H9 (cell line): ENCODE results near the gene SCCPDH. TPM values are rescaled to one million over a fixed set of nuclear protein-coding genes. Genes with fewer than 3 reads are reported as not detected.

Experiments
- DNase-seq: peaks from one replicate; pipeline ENCODE4 v3.0.0-alpha.2; 2017
- H2AFZ ChIP-seq: one replicate; pipeline ENCODE4 v1.6.1; 2013; ENCODE audit warnings: mild to moderate bottlenecking, low read length, control low read depth, moderate library complexity
- H2AK5ac ChIP-seq: 2 replicates; pipeline ENCODE4 v1.6.1; 2013; ENCODE audit warnings: low read length, control low read depth, mixed read lengths; ENCODE audit not compliant: insufficient read length
- H2BK120ac ChIP-seq: one replicate; pipeline ENCODE4 v1.6.1; 2013; ENCODE audit warnings: low read depth, mild to moderate bottlenecking, low read length, control low read depth, inconsistent platforms; ENCODE audit not compliant: poor library complexity, severe bottlenecking
- H2BK12ac ChIP-seq: 2 replicates; pipeline ENCODE4 v1.6.1; 2013; ENCODE audit warnings: low read length, control low read depth, mixed read lengths, low read depth; ENCODE audit not compliant: insufficient read length
- H2BK15ac ChIP-seq: 2 replicates; pipeline ENCODE4 v1.6.1; 2013; ENCODE audit warnings: low read depth, low read length, control low read depth
- H2BK20ac ChIP-seq: one replicate; pipeline ENCODE4 v1.6.1; 2013; ENCODE audit warnings: low read depth, mild to moderate bottlenecking, low read length, control low read depth, inconsistent platforms; ENCODE audit not compliant: poor library complexity, severe bottlenecking
- H2BK5ac ChIP-seq: 2 replicates; pipeline ENCODE4 v1.6.1; 2013; ENCODE audit warnings: low read length, control low read depth, mixed read lengths; ENCODE audit not compliant: insufficient read length
- H3K14ac ChIP-seq: 2 replicates; pipeline ENCODE4 v1.6.1; 2013; ENCODE audit warnings: low read length, control low read depth; ENCODE audit not compliant: insufficient read depth
- H3K18ac ChIP-seq: 2 replicates; pipeline ENCODE4 v1.6.1; 2013; ENCODE audit warnings: low read depth, mild to moderate bottlenecking, mixed read lengths, low read length, control low read depth; ENCODE audit not compliant: insufficient read length
- H3K23ac ChIP-seq: 2 replicates; pipeline ENCODE4 v1.6.1; 2013; ENCODE audit warnings: low read length, control low read depth, mixed read lengths, low read depth; ENCODE audit not compliant: insufficient read length
- H3K23me2 ChIP-seq: 2 replicates; pipeline ENCODE4 v1.6.1; 2013; ENCODE audit warnings: low read depth, mild to moderate bottlenecking, mixed read lengths, low read length, control low read depth; ENCODE audit not compliant: insufficient read length, poor library complexity, severe bottlenecking
- H3K27ac ChIP-seq: 2 replicates; pipeline ENCODE4 v1.5.1; 2013; ENCODE audit warnings: low read length, control low read depth, mixed read lengths, low read depth; ENCODE audit not compliant: insufficient read length
- H3K27me3 ChIP-seq: 2 replicates; pipeline ENCODE4 v1.6.1; 2013; ENCODE audit warnings: low read length, control low read depth, inconsistent platforms; ENCODE audit not compliant: insufficient read depth
- H3K4ac ChIP-seq: 2 replicates; pipeline ENCODE4 v1.6.1; 2013; ENCODE audit warnings: low read depth, mild to moderate bottlenecking, control low read depth, inconsistent platforms, low read length, moderate library complexity
- H3K4me1 ChIP-seq: 2 replicates; pipeline ENCODE4 v1.6.1; 2013; ENCODE audit warnings: low read length, control low read depth, inconsistent platforms; ENCODE audit not compliant: insufficient read depth
- H3K4me2 ChIP-seq: 2 replicates; pipeline ENCODE4 v1.6.1; 2013; ENCODE audit warnings: low read length, control low read depth, mixed read lengths; ENCODE audit not compliant: insufficient read length, insufficient read depth
- H3K56ac ChIP-seq: 2 replicates; pipeline ENCODE4 v1.6.1; 2013; ENCODE audit warnings: low read depth, mild to moderate bottlenecking, mixed read lengths, low read length, control low read depth; ENCODE audit not compliant: insufficient read length
- H3K79me1 ChIP-seq: 2 replicates; pipeline ENCODE4 v1.6.1; 2013; ENCODE audit warnings: low read depth, mild to moderate bottlenecking, moderate library complexity, low read length, control low read depth, inconsistent platforms; ENCODE audit not compliant: insufficient read depth, poor library complexity, severe bottlenecking
- H3K79me2 ChIP-seq: 2 replicates; pipeline ENCODE4 v1.6.1; 2013; ENCODE audit warnings: low read length, control low read depth, inconsistent platforms; ENCODE audit not compliant: insufficient read depth
- H3K9ac ChIP-seq: 2 replicates; pipeline ENCODE4 v1.6.1; 2013; ENCODE audit warnings: low read length, control low read depth, mixed read lengths; ENCODE audit not compliant: insufficient read length; ENCODE audit errors: extremely low read depth
- H3K9me3 ChIP-seq: one replicate; pipeline ENCODE4 v1.6.1; 2013; ENCODE audit warnings: low read depth, low read length, inconsistent platforms; ENCODE audit not compliant: control insufficient read depth
- H3T11ph ChIP-seq: one replicate; pipeline ENCODE4 v1.6.1; 2013; ENCODE audit warnings: mild to moderate bottlenecking, low read length, control low read depth, inconsistent platforms
- H4K20me1 ChIP-seq: one replicate; pipeline ENCODE4 v1.6.1; 2013; ENCODE audit not compliant: control insufficient read depth, insufficient read length, insufficient read depth
- H4K5ac ChIP-seq: 2 replicates; pipeline ENCODE4 v1.6.1; 2013; ENCODE audit warnings: low read depth, mild to moderate bottlenecking, mixed read lengths, low read length, control low read depth; ENCODE audit not compliant: insufficient read length
- H4K8ac ChIP-seq: replicated peaks from 2 replicates; pipeline ENCODE4 v1.6.1; 2013; ENCODE audit warnings: low read length, control low read depth, mixed read lengths, low read depth; ENCODE audit not compliant: insufficient read length
- H4K91ac ChIP-seq: 2 replicates; pipeline ENCODE4 v1.6.1; 2013; ENCODE audit warnings: low read depth, mild to moderate bottlenecking, moderate library complexity, mixed read lengths, low read length, control low read depth; ENCODE audit not compliant: insufficient read length
- H3K27ac Mint-ChIP-seq, 3 experiments: 2 replicates in 2 of 3; 3 replicates in 1 of 3; pipeline ENCODE4 v1.8.0; 2020 to 2021; ENCODE audit warnings: mixed read lengths in 3 of 3, mild to moderate bottlenecking in 1 of 3, moderate library complexity in 1 of 3
- H3K27me3 Mint-ChIP-seq: 2 replicates; pipeline ENCODE4 v1.8.0; 2021; ENCODE audit warnings: low read depth, mild to moderate bottlenecking, moderate library complexity, mixed read lengths
- H3K36me3 Mint-ChIP-seq, 3 experiments: 2 replicates in 2 of 3; 3 replicates in 1 of 3; pipeline ENCODE4 v1.8.0; 2020 to 2021; ENCODE audit warnings: low read depth in 3 of 3, mixed read lengths in 3 of 3; ENCODE audit not compliant: insufficient read depth in 1 of 3
- H3K4me1 Mint-ChIP-seq, 2 experiments: 2 replicates each; pipeline ENCODE4 v1.8.0; 2020; ENCODE audit warnings: mixed read lengths in 2 of 2
- H3K4me3 Mint-ChIP-seq, 2 experiments: 2 replicates in 1 of 2; 3 replicates in 1 of 2; pipeline ENCODE4 v1.8.0; 2020 to 2021; ENCODE audit warnings: mild to moderate bottlenecking in 2 of 2, mixed read lengths in 2 of 2, moderate library complexity in 1 of 2
- H3K9me3 Mint-ChIP-seq, 2 experiments: 2 replicates in 1 of 2; 3 replicates in 1 of 2; pipeline ENCODE4 v1.8.0; 2020; ENCODE audit warnings: mild to moderate bottlenecking in 2 of 2, mixed read lengths in 2 of 2, moderate library complexity in 1 of 2
- WGBS: extraction: QIAGEN DNeasy Blood & Tissue Kit; methylation state at CpG from one replicate; pipeline ENCODE4 v1.1.7; 2013; ENCODE audit warnings: missing lambda C conversion rate, low lambda C conversion rate, mixed read lengths; ENCODE audit not compliant: insufficient read length; ENCODE audit errors: extremely low coverage; 5-methylcytosine and 5-hydroxymethylcytosine counted together
- total RNA-seq: library from RNA; stranded (reverse); gene quantifications from 2 replicates; pipeline ENCODE4 v1.2.1, GENCODE V29; 2021
- TF ChIP-seq, protein P1 (sequence below): fragments of 200-600 bp; sonication (generic); conservative IDR thresholded peaks from 3 replicates; pipeline ENCODE4 v1.8.0; 2021; ENCODE audit warnings: antibody characterized with exemption, mild to moderate bottlenecking

SCCPDH gene
- total RNA-seq, 1 experiment from 2014 or later: 20.7 TPM

GRCh38 chr1:246789454-246790339 lies 65.5 kb downstream of the SCCPDH start:
- Histone ChIP-seq H3K9ac (no peak overlapping the region), H4K5ac (no peak overlapping the region), H2BK5ac (no peak overlapping the region), H2BK20ac (no peak overlapping the region), H3K27me3 (no peaks in the 10 kb centered on the region), H4K20me1 (no peaks in the 10 kb centered on the region), H3K4me2 (no peak overlapping the region), H3K9me3 (no peaks in the 10 kb centered on the region), H3K56ac (no peak overlapping the region), H4K8ac (no peak overlapping the region), H3K27ac (no peak overlapping the region), H2AFZ (no peak overlapping the region), H3K18ac (no peak overlapping the region), H3T11ph (no peak overlapping the region), H3K23me2 (peaks cover 6% of the 10 kb centered on the region), H2AK5ac (no peak overlapping the region), H3K4ac (no peak overlapping the region), H3K23ac (no peak overlapping the region), H4K91ac (no peak overlapping the region), H2BK12ac (no peak overlapping the region), H3K4me1 (peaks cover 13% of the 10 kb centered on the region; the same call in 1 of the 2 replicates), H3K79me2 (no peaks in the 10 kb centered on the region), H3K14ac (peak overlapping the region; percentile 52), H2BK15ac (no peak overlapping the region), H3K79me1 (no peaks in the 10 kb centered on the region), H2BK120ac (no peak overlapping the region)
- no CpG with 5 or more reads among the region's 25 CpGs for WGBS
- H3K4me1 Mint-ChIP-seq: peaks cover 15 to 35% of the 10 kb centered on the region in 2 experiments
- no peak overlapping the region for H3K4me3 Mint-ChIP-seq
- TF ChIP-seq, protein P1, sequence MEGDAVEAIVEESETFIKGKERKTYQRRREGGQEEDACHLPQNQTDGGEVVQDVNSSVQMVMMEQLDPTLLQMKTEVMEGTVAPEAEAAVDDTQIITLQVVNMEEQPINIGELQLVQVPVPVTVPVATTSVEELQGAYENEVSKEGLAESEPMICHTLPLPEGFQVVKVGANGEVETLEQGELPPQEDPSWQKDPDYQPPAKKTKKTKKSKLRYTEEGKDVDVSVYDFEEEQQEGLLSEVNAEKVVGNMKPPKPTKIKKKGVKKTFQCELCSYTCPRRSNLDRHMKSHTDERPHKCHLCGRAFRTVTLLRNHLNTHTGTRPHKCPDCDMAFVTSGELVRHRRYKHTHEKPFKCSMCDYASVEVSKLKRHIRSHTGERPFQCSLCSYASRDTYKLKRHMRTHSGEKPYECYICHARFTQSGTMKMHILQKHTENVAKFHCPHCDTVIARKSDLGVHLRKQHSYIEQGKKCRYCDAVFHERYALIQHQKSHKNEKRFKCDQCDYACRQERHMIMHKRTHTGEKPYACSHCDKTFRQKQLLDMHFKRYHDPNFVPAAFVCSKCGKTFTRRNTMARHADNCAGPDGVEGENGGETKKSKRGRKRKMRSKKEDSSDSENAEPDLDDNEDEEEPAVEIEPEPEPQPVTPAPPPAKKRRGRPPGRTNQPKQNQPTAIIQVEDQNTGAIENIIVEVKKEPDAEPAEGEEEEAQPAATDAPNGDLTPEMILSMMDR: no peak
- 0 out of 2 replicates have a peak, but pooled peaks cover 4% of the 10 kb centered on the region for H3K27me3 Mint-ChIP-seq
- H3K9me3 Mint-ChIP-seq: peaks cover 3 to 4% of the 10 kb centered on the region in 2 experiments; a peak in 2 of 5 replicates
- H3K27ac Mint-ChIP-seq: 0 out of 7 replicates have a peak overlapping the region, but pooled peaks of 1 of the 3 experiments have one; percentile 62
- peaks cover 0 to 2% (median 0%) of the 10 kb centered on the region in 3 experiments; a peak in 1 of 7 replicates for H3K36me3 Mint-ChIP-seq
- DNase-seq: no peak
